ENCODE data around the gene MATN4. TPM values are rescaled to one million over a fixed set of nuclear protein-coding genes. Genes with fewer than 3 reads are reported as not detected.

The MATN4 gene
- total and polyA plus RNA-seq, 4 donors, result 0.14 to 0.49 (median 0.35) TPM

DNA sequence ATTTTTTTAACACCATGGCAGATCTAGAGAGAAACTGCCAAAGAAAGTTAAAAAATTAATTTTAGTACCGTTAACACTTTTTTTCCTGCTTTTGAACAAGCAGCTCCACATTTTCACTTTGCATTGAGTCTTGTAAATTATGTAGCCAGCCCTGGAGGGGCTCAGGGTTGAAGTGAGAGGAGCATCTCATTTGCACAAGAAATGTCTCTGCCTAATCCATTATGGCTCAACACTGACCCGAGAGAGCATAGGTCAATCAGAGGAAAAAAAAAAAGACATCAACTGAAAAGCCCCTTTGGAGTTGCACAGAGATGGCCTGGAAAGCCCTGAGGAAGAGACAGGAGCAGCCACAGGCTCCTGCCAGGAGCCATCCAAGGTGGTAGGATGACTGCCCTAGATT, 49.4 kb downstream of the MATN4 start:
- Histone ChIP-seq H3K4me3 (no peak overlapping the region), H3K9me3 (ENCODE audit: control insufficient read depth in 4 of 4, insufficient read depth in 3 of 4, low read length in 3 of 4) (no peaks in the 10 kb centered on the region), H3K27ac (ENCODE audit: low read depth in 1 of 2, low read length in 1 of 2) (no peak overlapping the region), H3K27me3 (ENCODE audit: control insufficient read depth in 3 of 3, insufficient read depth in 3 of 3, low read length in 2 of 3) (peaks cover 0 to 4% (median 0%) of the 10 kb centered on the region in 3 donors), H3K36me3 (ENCODE audit: control insufficient read depth in 4 of 4, insufficient read depth in 4 of 4, low read length in 4 of 4) (no peaks in the 10 kb centered on the region), H3K9ac (ENCODE audit: insufficient read depth in 1 of 2, low read length in 2 of 2) (no peak overlapping the region), H3K4me1 (ENCODE audit: control insufficient read depth in 5 of 5, insufficient read depth in 5 of 5, low read length in 5 of 5) (peaks cover 0 to 15% (median 7%) of the 10 kb centered on the region in 5 donors)
- no peak for ATAC-seq (ENCODE audit: insufficient read depth, low FRiP score)
- 63 to 70% methylated on average over 2 of the region's 2 CpGs for WGBS, 2 donors
- TF ChIP-seq, protein P1, sequence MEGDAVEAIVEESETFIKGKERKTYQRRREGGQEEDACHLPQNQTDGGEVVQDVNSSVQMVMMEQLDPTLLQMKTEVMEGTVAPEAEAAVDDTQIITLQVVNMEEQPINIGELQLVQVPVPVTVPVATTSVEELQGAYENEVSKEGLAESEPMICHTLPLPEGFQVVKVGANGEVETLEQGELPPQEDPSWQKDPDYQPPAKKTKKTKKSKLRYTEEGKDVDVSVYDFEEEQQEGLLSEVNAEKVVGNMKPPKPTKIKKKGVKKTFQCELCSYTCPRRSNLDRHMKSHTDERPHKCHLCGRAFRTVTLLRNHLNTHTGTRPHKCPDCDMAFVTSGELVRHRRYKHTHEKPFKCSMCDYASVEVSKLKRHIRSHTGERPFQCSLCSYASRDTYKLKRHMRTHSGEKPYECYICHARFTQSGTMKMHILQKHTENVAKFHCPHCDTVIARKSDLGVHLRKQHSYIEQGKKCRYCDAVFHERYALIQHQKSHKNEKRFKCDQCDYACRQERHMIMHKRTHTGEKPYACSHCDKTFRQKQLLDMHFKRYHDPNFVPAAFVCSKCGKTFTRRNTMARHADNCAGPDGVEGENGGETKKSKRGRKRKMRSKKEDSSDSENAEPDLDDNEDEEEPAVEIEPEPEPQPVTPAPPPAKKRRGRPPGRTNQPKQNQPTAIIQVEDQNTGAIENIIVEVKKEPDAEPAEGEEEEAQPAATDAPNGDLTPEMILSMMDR (IDR thresholded peaks at IDR 0.05; ENCODE audit: control extremely low read depth, extremely low read depth), result no peak
- DNase-seq, result no peak

DNA sequence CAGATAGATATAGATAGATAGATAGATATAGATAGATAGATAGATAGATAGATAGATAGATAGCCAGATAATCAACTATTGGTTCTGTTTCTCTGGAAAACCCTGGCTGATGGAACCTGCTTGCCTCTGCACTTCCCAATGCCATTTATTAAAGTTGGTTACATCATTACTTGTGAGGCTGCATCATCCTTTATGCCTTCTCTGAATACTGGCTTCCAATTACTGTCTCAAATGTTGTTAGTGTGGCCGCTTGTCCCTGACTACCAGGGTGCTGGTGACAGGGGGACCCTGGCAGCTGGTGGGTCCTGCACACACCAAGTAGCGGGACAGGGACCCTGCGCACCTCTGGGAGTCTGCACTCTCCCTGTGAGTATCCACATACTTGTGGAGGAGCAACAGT, 49.8 kb downstream of the MATN4 start:
- Histone ChIP-seq H3K4me1 (ENCODE audit: control insufficient read depth in 5 of 5, insufficient read depth in 5 of 5, low read length in 5 of 5) (peaks cover 0 to 15% (median 9%) of the 10 kb centered on the region in 5 donors), H3K9me3 (ENCODE audit: control insufficient read depth in 4 of 4, insufficient read depth in 3 of 4, low read length in 3 of 4) (no peaks in the 10 kb centered on the region), H3K9ac (ENCODE audit: insufficient read depth in 1 of 2, low read length in 2 of 2) (no peak overlapping the region), H3K4me3 (no peak overlapping the region), H3K27me3 (ENCODE audit: control insufficient read depth in 3 of 3, insufficient read depth in 3 of 3, low read length in 2 of 3) (peaks cover 0 to 4% (median 0%) of the 10 kb centered on the region in 3 donors), H3K27ac (ENCODE audit: low read depth in 1 of 2, low read length in 1 of 2) (no peak overlapping the region), H3K36me3 (ENCODE audit: control insufficient read depth in 4 of 4, insufficient read depth in 4 of 4, low read length in 4 of 4) (no peaks in the 10 kb centered on the region)
- ATAC-seq (ENCODE audit: insufficient read depth, low FRiP score) (no peak), DNase-seq (no peak)
- WGBS, 2 donors, result 95% methylated on average over 3 of the region's 3 CpGs
- TF ChIP-seq, protein P1 (IDR thresholded peaks at IDR 0.05; ENCODE audit: control extremely low read depth, extremely low read depth), result no peak

DNA sequence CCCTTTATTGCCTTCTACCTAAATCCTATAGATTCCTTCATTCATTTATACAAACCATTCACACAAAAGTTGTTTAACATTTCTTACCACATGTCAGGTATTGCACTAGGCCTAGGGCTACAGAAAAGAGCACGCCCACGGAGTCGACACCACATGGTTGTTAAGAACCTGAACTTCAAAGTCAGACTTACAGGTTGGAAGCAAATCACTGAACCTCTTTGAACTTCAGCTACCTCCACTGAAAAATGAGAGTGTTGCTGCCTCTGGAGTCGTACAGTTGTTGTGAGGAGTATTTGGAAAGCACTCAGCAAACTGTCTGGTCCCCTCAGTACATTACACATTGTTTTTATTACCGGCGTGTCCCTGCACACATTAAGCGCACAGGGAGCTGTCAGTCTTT, 50.4 kb downstream of the MATN4 start:
- whole genome bisulfite sequencing, 2 donors, result 93 to 94% methylated on average over 7 of the region's 7 CpGs
- TF ChIP-seq, protein P1 (IDR thresholded peaks at IDR 0.05; ENCODE audit: control extremely low read depth, extremely low read depth), result no peak
- no peak for DNase-seq

DNA sequence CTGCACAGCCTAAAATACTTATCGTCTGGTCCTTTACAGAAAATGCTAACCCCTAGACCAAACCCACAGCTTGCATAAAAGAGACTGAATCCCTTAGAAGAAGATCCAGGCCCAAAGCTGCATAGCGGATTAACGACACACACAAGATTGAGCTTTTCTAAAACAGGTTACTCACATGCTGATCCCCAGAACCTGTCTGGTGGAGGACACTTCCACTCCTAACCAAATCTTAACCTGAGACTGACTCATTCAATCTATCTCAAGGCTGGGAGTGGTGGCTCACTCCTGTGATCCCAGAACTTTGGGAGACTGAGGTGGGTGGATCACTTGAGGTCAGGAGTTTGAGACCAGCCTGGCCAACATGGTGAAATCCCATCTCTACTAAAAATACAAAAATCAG, 50.9 kb downstream of the MATN4 start:
- no peak for ATAC-seq (ENCODE audit: insufficient read depth, low FRiP score)
- no peak overlapping the region for H3K9ac ChIP-seq (ENCODE audit: insufficient read depth in 1 of 2, low read length in 2 of 2)
- no peak overlapping the region for H3K27ac ChIP-seq (ENCODE audit: low read depth in 1 of 2, low read length in 1 of 2)
- no peak overlapping the region for H3K4me3 ChIP-seq
- 79 to 85% methylated on average over 3 of the region's 3 CpGs for WGBS, 2 donors
- TF ChIP-seq, protein P1 (IDR thresholded peaks at IDR 0.05; ENCODE audit: control extremely low read depth, extremely low read depth), result no peak
- H3K27me3 ChIP-seq (ENCODE audit: control insufficient read depth in 3 of 3, insufficient read depth in 3 of 3, low read length in 2 of 3), result peaks cover 0 to 4% (median 0%) of the 10 kb centered on the region in 3 donors
- H3K4me1 ChIP-seq (ENCODE audit: control insufficient read depth in 5 of 5, insufficient read depth in 5 of 5, low read length in 5 of 5), result peaks cover 0 to 21% (median 12%) of the 10 kb centered on the region in 5 donors
- no peak for DNase-seq
- H3K9me3 ChIP-seq (ENCODE audit: control insufficient read depth in 4 of 4, insufficient read depth in 3 of 4, low read length in 3 of 4), result no peaks in the 10 kb centered on the region
- no peaks in the 10 kb centered on the region for H3K36me3 ChIP-seq (ENCODE audit: control insufficient read depth in 4 of 4, insufficient read depth in 4 of 4, low read length in 4 of 4)

More for the DNA sequence above, 50.4 kb downstream of the MATN4 start:
- Histone ChIP-seq H3K27me3 (ENCODE audit: control insufficient read depth in 3 of 3, insufficient read depth in 3 of 3, low read length in 2 of 3) (peaks cover 0 to 4% (median 0%) of the 10 kb centered on the region in 3 donors), H3K9me3 (ENCODE audit: control insufficient read depth in 4 of 4, insufficient read depth in 3 of 4, low read length in 3 of 4) (no peaks in the 10 kb centered on the region), H3K36me3 (ENCODE audit: control insufficient read depth in 4 of 4, insufficient read depth in 4 of 4, low read length in 4 of 4) (no peaks in the 10 kb centered on the region), H3K4me3 (no peak overlapping the region), H3K27ac (ENCODE audit: low read depth in 1 of 2, low read length in 1 of 2) (no peak overlapping the region), H3K9ac (ENCODE audit: insufficient read depth in 1 of 2, low read length in 2 of 2) (no peak overlapping the region), H3K4me1 (ENCODE audit: control insufficient read depth in 5 of 5, insufficient read depth in 5 of 5, low read length in 5 of 5) (peaks cover 0 to 16% (median 10%) of the 10 kb centered on the region in 5 donors)
- no peak for ATAC-seq (ENCODE audit: insufficient read depth, low FRiP score)
